Measurements from ENCODE around the gene BMERB1.
"Not testable (repeated sequence)": the region's sequence is repeated elsewhere in the genome, so short reads cannot be mapped to it uniquely, and the experiment has no call there.

DNA sequence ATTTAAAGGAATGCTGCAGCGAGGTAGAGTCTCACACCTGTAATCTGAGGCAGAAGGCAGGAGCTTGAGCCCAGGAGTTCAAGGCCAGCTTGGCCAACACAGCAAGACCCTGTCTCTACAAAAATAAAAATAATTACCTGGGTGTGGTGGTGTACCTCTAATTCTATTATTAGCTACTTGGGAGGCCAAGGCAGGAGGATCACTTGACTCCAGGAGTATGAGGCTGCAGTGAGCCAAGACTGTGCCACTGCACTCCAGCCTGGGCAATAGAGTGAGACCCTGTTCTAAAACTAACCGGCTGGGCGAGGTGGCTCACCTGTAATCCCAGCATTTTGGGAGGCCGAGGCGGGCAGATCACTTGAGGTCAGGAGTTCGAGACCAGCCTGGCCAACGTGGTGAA lies 18.9 kb downstream of the BMERB1 start:
- TF ChIP-seq EZH2 (IDR thresholded peaks at IDR 0.05; ENCODE audit: insufficient read depth, low read length) = not testable (repeated sequence)
- TF ChIP-seq, protein P1, sequence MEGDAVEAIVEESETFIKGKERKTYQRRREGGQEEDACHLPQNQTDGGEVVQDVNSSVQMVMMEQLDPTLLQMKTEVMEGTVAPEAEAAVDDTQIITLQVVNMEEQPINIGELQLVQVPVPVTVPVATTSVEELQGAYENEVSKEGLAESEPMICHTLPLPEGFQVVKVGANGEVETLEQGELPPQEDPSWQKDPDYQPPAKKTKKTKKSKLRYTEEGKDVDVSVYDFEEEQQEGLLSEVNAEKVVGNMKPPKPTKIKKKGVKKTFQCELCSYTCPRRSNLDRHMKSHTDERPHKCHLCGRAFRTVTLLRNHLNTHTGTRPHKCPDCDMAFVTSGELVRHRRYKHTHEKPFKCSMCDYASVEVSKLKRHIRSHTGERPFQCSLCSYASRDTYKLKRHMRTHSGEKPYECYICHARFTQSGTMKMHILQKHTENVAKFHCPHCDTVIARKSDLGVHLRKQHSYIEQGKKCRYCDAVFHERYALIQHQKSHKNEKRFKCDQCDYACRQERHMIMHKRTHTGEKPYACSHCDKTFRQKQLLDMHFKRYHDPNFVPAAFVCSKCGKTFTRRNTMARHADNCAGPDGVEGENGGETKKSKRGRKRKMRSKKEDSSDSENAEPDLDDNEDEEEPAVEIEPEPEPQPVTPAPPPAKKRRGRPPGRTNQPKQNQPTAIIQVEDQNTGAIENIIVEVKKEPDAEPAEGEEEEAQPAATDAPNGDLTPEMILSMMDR (IDR thresholded peaks at IDR 0.05; ENCODE audit: insufficient read depth, low read depth, low read length) = not testable (repeated sequence)

All from astrocyte (in vitro differentiated cells and primary cell).